Measurements from ENCODE around the gene USP2.

The USP2 gene

DNA sequence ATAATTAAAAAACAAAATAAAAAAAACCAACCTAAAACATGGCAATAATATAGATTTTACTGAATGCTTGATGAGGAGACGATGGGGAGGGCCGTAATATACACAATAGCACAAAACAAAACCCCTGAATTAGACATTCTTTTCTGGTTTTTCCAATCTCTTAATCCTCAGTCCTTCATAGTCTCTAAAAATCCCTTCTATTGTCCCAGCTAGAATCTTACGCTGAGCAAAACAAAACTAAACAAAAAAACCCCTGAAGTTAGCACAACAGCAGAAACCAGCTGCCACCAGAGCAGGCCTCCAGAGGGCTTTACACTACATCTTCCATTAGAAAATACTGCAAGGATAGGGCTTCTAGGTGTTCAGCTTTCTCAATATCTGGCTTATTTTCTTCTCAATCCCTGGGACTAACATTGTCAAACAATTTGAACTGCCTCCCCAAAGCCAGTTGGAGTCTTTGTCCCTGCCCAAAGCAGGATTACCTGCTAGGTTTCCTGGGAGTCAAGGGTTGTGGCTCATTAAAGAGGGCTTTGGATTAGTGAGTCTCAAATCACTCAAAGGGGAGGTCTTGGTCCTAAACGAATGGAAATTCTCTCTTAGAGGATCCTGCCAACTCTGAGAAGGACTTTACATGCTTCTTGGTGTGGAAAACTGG lies 49.3 kb downstream of the USP2 start:
- Mint-ChIP-seq H3K4me3 (peak overlapping the region; percentile 13), H3K27me3 (ENCODE audit: low read depth) (peaks cover 14% of the 10 kb centered on the region), H3K27ac (no peak overlapping the region), H3K9me3 (no peaks in the 10 kb centered on the region), H3K4me1 (ENCODE audit: low read depth) (peaks cover 21% of the 10 kb centered on the region), H3K36me3 (ENCODE audit: low read depth) (peaks cover 11% of the 10 kb centered on the region)
- DNase-seq (ENCODE audit: low spot score), result no peak

DNA sequence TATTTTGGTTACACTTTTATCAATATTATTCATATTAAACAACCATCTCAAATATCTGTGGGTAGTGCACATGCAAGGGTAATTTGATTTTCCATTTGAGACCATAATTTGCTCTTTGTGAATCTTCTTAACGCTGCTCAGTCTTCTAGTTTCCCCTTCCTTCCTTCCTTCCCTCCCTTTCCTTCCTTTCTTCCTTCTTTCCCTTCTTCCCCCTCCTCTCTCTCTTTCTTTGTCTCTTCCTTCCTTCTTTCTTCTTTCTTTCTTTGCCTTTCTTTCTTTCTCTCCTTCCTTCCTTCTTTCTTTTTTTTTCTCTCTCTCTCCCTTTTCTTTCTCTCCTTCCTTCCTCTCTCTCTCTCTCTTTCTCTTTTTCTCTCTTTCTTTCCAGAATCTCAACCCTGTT lies 51.3 kb downstream of the USP2 start:
- DNase-seq (ENCODE audit: low spot score), result no peak
- Mint-ChIP-seq H3K36me3 (ENCODE audit: low read depth) (no peaks in the 10 kb centered on the region), H3K9me3 (no peaks in the 10 kb centered on the region), H3K27ac (no peak overlapping the region), H3K4me1 (ENCODE audit: low read depth) (peaks cover 12% of the 10 kb centered on the region), H3K4me3 (no peak overlapping the region), H3K27me3 (ENCODE audit: low read depth) (peaks cover 14% of the 10 kb centered on the region)

DNA sequence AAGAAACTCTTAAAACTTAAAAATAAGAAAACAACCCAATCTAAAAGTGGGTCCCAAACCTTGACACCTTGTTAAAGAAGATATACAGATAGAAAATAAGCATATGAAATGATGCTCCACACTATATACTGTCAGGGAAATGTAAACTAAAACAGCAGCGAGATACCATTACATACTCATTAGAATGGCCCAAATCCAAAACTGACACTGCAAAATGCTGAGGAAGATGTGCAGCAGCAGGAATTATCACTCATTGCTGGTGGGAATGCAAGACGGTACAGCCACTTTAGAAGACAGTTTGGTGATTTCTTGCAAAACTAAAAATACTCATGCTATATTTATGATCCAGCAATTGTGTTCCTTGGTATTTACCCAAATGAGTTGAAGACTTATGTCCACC lies 52.2 kb downstream of the USP2 start:
- no peak for DNase-seq (ENCODE audit: low spot score)
- no peaks in the 10 kb centered on the region for H3K36me3 Mint-ChIP-seq (ENCODE audit: low read depth)
- no peak overlapping the region for H3K27ac Mint-ChIP-seq
- H3K4me1 Mint-ChIP-seq (ENCODE audit: low read depth), result peaks cover 7% of the 10 kb centered on the region
- H3K4me3 Mint-ChIP-seq, result no peak overlapping the region
- H3K27me3 Mint-ChIP-seq (ENCODE audit: low read depth), result peaks cover 15% of the 10 kb centered on the region
- H3K9me3 Mint-ChIP-seq, result no peaks in the 10 kb centered on the region

DNA sequence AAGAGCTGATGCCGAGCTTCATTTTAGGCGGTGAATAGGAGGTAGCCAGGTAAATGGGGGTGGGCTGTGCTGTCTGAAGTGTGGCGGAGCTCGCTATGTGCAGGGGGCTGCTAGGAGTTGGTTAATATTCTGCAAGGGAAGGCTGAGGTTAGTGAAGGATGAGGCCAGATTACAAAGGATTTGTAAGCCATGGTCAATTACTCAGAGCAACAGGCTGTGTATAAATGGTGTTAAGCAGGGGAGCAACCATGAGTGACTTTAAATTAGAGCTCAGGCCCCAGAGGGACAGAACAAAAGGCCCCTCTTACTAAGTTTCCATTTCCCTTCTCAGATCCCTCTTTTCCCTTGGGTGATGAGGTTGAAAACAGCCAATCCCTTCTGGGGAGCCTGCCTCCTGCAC lies 57.3 kb downstream of the USP2 start:
- Mint-ChIP-seq H3K27ac (no peak overlapping the region), H3K36me3 (ENCODE audit: low read depth) (no peaks in the 10 kb centered on the region), H3K4me1 (ENCODE audit: low read depth) (peaks cover 15% of the 10 kb centered on the region), H3K4me3 (no peak overlapping the region), H3K27me3 (ENCODE audit: low read depth) (peaks cover 8% of the 10 kb centered on the region), H3K9me3 (no peaks in the 10 kb centered on the region)
- DNase-seq (ENCODE audit: low spot score), result no peak

DNA sequence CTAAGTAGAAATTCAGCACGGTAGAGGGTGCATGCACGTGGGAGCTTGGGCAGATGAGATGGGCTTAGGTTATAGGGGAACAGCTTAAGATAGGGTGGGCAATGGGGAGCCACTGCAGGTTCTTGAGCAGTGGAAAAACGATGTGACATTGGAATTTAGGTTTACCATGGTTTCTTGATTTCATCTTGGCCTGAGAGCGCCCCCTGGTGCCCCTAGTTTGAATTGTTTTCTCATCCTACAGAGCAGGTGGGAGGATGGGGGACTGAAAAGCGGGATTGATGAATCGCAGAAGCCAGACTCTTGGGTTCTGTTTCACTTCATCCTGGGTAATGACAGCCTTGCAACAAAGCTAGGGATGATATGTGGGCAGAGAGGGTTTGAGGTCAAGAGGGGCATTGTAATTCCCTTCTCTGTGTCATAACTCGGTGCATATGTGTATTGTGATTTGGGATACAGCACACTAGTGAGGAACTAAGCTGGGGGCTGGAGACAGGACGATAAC lies 57.9 kb downstream of the USP2 start:
- peaks cover 9% of the 10 kb centered on the region for H3K27me3 Mint-ChIP-seq (ENCODE audit: low read depth)
- no peak overlapping the region for H3K27ac Mint-ChIP-seq
- peaks cover 19% of the 10 kb centered on the region for H3K4me1 Mint-ChIP-seq (ENCODE audit: low read depth)
- H3K4me3 Mint-ChIP-seq, result no peak overlapping the region
- peak; percentile 64 for DNase-seq (ENCODE audit: low spot score)
- no peaks in the 10 kb centered on the region for H3K9me3 Mint-ChIP-seq
- no peaks in the 10 kb centered on the region for H3K36me3 Mint-ChIP-seq (ENCODE audit: low read depth)

DNA sequence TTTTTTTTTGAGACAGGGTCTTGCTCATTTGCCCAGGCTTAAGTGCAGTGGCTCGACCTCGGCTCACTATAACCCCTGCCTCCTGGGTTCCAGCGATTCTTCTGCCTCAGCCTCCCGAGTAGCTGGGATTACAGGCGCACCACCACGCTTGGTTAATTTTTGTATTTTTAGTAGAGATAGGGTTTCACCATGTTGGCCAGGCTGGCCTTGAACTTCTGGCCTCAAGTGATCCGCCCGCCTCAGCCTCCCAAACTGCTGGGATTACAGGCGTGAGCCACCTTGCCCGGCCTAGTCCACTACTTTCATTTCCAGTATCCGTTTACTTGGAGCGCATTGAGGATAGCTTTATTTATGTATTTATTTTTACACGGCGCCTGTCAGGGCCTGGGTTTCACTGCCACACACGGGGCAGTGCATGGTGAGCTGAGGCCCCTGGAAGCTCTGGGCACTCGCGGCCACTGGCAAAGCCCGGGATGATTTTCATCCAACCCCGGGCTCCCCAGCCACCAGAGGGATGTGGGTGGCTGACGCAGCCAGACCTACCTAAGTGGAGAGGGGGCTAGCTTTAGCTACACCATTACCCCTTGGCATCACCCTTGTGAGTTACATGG lies 58.5 kb downstream of the USP2 start:
- Mint-ChIP-seq H3K4me1 (ENCODE audit: low read depth) (peaks cover 20% of the 10 kb centered on the region), H3K36me3 (ENCODE audit: low read depth) (no peaks in the 10 kb centered on the region), H3K27me3 (ENCODE audit: low read depth) (peaks cover 10% of the 10 kb centered on the region), H3K9me3 (no peaks in the 10 kb centered on the region), H3K27ac (no peak overlapping the region), H3K4me3 (no peak overlapping the region)
- no peak for DNase-seq (ENCODE audit: low spot score)

DNA sequence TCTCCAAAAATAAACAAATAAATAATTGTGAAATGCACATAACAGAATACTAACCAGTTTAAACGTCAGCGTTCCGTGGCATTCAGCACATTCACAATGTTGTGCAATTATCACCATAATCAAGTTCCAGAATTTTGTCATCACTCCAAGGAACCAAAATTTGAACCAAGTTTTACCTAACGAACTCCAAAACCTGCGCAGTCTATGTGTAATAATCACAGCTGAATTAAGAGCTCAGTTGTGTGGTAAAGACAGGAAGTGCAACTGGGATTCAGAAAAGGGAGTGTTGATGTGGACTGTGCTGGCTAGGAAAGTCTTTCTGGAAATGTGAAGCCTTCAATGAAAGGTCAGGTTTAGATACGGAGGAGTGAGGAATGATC lies 59.1 kb downstream of the USP2 start:
- H3K4me3 Mint-ChIP-seq, result no peak overlapping the region
- H3K9me3 Mint-ChIP-seq, result no peaks in the 10 kb centered on the region
- DNase-seq (ENCODE audit: low spot score), result no peak
- peaks cover 16% of the 10 kb centered on the region for H3K27me3 Mint-ChIP-seq (ENCODE audit: low read depth)
- peaks cover 20% of the 10 kb centered on the region for H3K4me1 Mint-ChIP-seq (ENCODE audit: low read depth)
- H3K36me3 Mint-ChIP-seq (ENCODE audit: low read depth), result no peaks in the 10 kb centered on the region
- H3K27ac Mint-ChIP-seq, result no peak overlapping the region

DNA sequence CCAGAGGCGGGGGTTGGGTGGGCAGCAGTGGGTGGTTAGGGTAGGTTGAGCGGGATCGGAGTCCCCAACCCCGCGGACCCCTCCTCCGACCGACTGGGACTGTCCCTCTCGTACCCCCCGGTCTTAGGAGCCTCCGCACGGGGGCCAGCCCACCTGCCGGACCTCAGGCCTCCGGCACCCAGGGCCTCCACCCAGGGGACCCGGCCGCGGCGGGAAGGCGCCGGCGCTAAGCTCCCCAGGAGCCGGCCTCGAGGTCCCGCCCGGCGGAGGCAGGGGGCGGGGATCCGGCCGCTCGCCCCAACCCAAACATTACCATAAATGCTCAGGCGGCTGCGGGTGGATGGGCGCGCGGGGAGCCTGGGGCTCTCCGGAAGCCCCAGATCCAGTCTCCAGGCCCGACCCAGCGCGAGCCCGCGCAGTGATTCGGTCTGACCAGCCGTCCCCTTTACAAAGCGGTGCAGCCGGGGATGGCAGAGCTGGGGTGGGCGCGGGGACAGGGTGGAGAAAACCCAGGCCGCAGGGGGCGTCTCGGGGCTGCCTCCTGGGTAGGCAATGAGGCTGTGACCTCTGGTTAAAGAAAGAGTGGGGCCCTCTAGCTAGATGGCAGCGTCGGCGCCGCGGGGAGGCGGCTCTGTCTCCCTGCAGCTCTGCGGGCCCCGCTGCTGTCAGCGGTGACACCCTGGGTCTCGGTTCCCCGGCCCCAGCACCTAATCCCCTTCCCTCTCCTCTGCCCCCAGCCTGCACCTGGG lies 60.5 kb downstream of the USP2 start:
- Mint-ChIP-seq H3K4me1 (ENCODE audit: low read depth) (peaks cover 20% of the 10 kb centered on the region), H3K9me3 (no peaks in the 10 kb centered on the region), H3K27ac (peak overlapping the region; percentile 87), H3K36me3 (ENCODE audit: low read depth) (no peaks in the 10 kb centered on the region), H3K4me3 (peak overlapping the region; percentile 83), H3K27me3 (ENCODE audit: low read depth) (peaks cover 22% of the 10 kb centered on the region)
- DNase-seq (ENCODE audit: low spot score), result peak; percentile 65

DNA sequence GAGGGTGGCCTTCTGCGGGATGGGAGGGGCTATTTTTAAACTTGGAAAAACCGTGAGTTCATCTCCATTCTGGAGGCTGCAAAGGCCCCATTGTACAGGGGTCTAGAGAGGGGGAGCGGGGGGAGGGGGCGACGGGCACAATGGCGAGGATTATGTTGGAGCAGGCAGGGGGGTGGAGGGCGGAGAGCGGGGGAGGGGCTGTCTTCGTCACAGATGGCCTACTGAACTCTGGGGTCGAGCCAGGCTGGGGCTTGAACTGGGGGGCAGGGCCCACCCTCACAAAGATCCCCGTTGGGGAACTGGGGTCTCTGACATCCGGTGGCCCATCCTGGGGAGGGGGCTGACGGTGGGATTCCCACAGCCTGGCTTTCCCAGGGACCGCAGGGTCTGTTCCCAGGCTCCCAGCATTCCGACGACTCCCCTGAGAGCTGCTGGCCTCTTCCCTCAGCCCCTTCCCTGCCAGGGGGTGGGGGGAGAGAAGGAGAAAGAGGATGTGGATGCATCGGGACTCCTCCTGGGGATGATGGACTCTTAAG lies 61.2 kb downstream of the USP2 start:
- no peak for DNase-seq (ENCODE audit: low spot score)
- peak overlapping the region; percentile 79 for H3K27ac Mint-ChIP-seq
- H3K36me3 Mint-ChIP-seq (ENCODE audit: low read depth), result no peaks in the 10 kb centered on the region
- H3K9me3 Mint-ChIP-seq, result no peaks in the 10 kb centered on the region
- H3K4me3 Mint-ChIP-seq, result peak overlapping the region; percentile 82
- peaks cover 25% of the 10 kb centered on the region for H3K4me1 Mint-ChIP-seq (ENCODE audit: low read depth)
- H3K27me3 Mint-ChIP-seq (ENCODE audit: low read depth), result peaks cover 29% of the 10 kb centered on the region

DNA sequence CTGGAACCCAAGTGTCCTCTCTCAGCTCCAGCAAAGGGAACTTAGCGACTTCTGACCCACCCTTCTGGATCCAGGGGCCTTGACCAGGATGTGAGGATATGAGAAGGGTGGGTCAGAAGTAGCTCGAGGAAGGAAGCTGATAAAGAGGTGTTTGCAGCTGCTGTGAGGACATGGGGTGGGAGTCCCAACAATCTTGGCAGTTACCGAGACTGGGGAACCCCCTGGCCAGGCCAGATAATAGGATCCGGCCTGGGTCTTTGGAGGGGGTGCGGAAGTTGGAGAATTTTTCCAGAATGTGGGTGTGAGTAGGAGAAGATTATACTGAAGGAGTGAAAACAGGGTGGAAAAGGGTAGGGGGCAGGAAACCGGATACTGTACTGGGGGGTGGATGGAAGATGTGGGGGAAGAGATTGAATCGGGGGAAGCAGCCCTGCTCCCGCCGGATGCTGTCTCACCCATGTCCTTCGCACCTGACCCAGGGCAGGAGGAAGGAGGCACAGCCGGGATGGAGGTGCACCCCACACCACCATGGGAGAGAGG lies 61.7 kb downstream of the USP2 start:
- no peaks in the 10 kb centered on the region for H3K9me3 Mint-ChIP-seq
- H3K27me3 Mint-ChIP-seq (ENCODE audit: low read depth), result peaks cover 31% of the 10 kb centered on the region
- no peaks in the 10 kb centered on the region for H3K36me3 Mint-ChIP-seq (ENCODE audit: low read depth)
- peak overlapping the region; percentile 79 for H3K27ac Mint-ChIP-seq
- peak overlapping the region; percentile 82 for H3K4me3 Mint-ChIP-seq
- DNase-seq (ENCODE audit: low spot score), result no peak
- peaks cover 26% of the 10 kb centered on the region for H3K4me1 Mint-ChIP-seq (ENCODE audit: low read depth)

DNA sequence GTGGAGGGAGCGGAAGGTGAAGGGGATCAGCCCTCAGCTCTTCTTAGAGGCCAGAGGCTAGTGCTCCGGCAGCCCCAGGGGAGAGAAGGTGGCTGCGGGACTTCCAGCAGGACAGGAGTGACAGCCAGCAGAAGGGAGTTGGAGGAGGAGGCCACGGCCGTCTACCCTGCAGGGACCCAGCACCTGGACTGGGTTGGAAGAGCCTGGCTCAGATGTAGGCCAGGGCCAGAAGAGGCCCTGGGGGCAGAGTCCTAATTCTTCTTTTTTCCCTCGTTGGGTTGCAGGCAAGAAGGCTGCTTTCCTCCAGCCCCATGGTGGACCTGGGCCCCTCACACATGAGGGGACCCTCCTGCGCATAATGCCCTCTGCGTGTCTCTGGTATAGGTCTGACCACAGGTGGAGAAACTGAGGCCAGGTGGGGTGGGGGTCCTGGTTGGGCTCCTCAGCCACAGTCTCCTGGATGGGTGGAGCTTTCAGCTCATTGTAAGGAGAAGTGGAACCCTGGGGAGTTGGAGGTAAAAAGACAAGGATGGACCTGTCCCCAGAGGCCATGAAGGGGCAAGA lies 62.3 kb downstream of the USP2 start:
- H3K36me3 Mint-ChIP-seq (ENCODE audit: low read depth), result no peaks in the 10 kb centered on the region
- H3K4me3 Mint-ChIP-seq, result peak overlapping the region; percentile 82
- H3K27ac Mint-ChIP-seq, result peak overlapping the region; percentile 74
- no peaks in the 10 kb centered on the region for H3K9me3 Mint-ChIP-seq
- peaks cover 35% of the 10 kb centered on the region for H3K27me3 Mint-ChIP-seq (ENCODE audit: low read depth)
- DNase-seq (ENCODE audit: low spot score), result no peak
- peaks cover 26% of the 10 kb centered on the region for H3K4me1 Mint-ChIP-seq (ENCODE audit: low read depth)

DNA sequence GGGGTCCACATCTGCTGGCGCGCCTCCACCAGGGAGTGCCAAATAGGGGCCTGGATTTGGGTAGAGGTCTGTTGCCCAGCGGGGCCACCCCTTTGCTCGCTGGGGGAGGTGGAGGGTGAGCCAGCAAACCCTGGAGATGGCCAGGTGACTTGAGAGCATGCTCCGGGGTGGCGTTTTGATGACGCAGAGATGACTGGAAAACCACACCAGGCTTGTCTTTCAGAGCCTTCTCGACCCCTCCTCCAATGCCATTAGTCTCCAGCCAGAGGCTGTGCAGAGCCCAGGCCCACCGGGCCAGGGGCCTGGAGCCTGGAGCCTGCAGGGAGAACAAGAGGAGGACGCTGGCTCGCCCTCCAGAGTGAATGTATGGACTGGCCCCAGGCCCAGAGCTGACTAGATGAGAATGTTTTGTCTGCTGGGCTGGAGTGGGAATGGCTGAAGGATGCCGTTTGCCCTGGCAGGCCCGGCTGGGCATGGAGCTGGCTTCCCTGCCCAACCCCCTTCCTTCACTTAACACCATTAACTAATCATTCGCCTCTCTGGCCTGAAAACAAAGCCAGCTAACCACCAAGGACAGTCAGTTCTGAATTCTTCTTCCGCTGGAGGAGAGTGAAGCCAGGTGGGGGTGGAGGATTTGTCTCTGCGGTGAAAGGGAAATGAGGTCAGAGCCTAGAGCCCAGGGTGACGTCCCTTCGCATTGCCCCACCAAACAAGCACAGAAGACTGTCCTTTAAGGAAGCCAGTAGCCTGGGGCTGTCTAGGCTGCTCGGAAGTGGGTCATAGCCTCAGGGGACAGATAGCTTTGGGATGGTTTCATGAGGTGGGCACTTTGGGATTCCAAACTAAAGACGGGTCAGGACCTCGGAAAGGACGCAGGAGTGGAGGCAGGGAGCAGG lies 63.0 kb downstream of the USP2 start:
- H3K36me3 Mint-ChIP-seq (ENCODE audit: low read depth), result no peaks in the 10 kb centered on the region
- no peaks in the 10 kb centered on the region for H3K9me3 Mint-ChIP-seq
- H3K27me3 Mint-ChIP-seq (ENCODE audit: low read depth), result peaks cover 37% of the 10 kb centered on the region
- peak overlapping the region; percentile 74 for H3K27ac Mint-ChIP-seq
- no peak for DNase-seq (ENCODE audit: low spot score)
- peaks cover 25% of the 10 kb centered on the region for H3K4me1 Mint-ChIP-seq (ENCODE audit: low read depth)
- peak overlapping the region; percentile 30 for H3K4me3 Mint-ChIP-seq

Data from T-helper 2 cell treated with Interferon-gamma antibody and Interleukin-4, amounts not matched to agents 5 μg/mL and 100 μg/mL, for 36 hours (primary cell).